ENCODE data around the gene PIWIL1. TPM values are rescaled to one million over a fixed set of nuclear protein-coding genes. Genes with fewer than 3 reads are reported as not detected.

Gene PIWIL1
- total and polyA plus RNA-seq, 2 of the 4 experiments (the other 2 are of a cell fraction): not detected

DNA sequence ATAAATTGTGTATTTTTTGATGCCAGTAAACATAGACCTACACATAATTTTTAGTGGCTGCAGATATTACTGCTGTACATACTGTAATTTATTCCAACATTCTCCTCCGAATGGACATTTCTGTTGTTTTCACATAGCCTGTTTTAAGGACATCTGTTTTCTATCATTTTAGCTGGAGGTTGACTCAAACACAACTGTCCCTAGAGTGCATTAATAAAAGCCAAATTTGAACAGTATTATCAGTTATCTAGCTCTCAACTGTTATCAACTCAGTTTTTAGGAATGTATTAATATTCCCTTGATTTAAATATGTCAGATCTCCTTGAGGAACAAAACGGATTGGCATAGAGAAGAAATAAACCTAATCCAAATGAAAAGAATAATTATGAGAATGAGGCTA is 17.2 kb upstream of the PIWIL1 start:
- no peak for ATAC-seq (ENCODE audit: low read depth)
- Histone ChIP-seq H3K4me2 (ENCODE audit: low read depth, low read length) (no peak overlapping the region), H3K4ac (ENCODE audit: low read depth, low read length) (no peak overlapping the region), H3K27me3 (ENCODE audit: control insufficient read depth, insufficient read depth, low read length) (no peaks in the 10 kb centered on the region), H4K20me1 (ENCODE audit: insufficient read depth, low read length) (no peaks in the 10 kb centered on the region), H2BK5ac (ENCODE audit: low read depth, low read length, poor library complexity, severe bottlenecking) (no peak overlapping the region), H3K9me3 (ENCODE audit: control insufficient read depth, insufficient read depth, low read length) (peaks cover 5% of the 10 kb centered on the region; the same call in 1 of the 2 replicates), H3K14ac (replicated peaks; ENCODE audit: low read depth, low read length) (no peak overlapping the region), H4K5ac (ENCODE audit: low read depth, low read length) (no peak overlapping the region), H3K27ac (ENCODE audit: insufficient read depth, low read length) (no peak overlapping the region), H4K8ac (ENCODE audit: low read depth in 2 of 2, low read length in 2 of 2) (no peak overlapping the region), H2BK20ac (ENCODE audit: low read depth, low read length) (no peak overlapping the region), H3K18ac (ENCODE audit: low read depth, low read length) (no peak overlapping the region), H2BK120ac (ENCODE audit: low read depth, low read length) (no peak overlapping the region), H3K4me1 (ENCODE audit: control insufficient read depth, insufficient read depth, low read length) (no peaks in the 10 kb centered on the region), H4K91ac (ENCODE audit: insufficient read depth, low read depth, low read length) (no peak overlapping the region), H2AFZ (replicated peaks; ENCODE audit: low read length, poor library complexity) (no peak overlapping the region), H3K36me3 (ENCODE audit: control insufficient read depth, insufficient read depth, low read length) (no peaks in the 10 kb centered on the region), H2BK15ac (ENCODE audit: low read depth, low read length) (no peak overlapping the region), H3K4me3 (ENCODE audit: insufficient read depth, low read depth, low read length) (no peak overlapping the region), H3K9me1 (ENCODE audit: insufficient read depth, low read length) (no peaks in the 10 kb centered on the region), H2AK5ac (ENCODE audit: low read depth, low read length) (no peak overlapping the region), H3K56ac (ENCODE audit: extremely low read depth, insufficient read depth, low read length) (no peak overlapping the region), H2AK9ac (replicated peaks; ENCODE audit: low read depth, low read length, poor library complexity) (no peak overlapping the region), H3K9ac (ENCODE audit: low read depth, low read length) (no peak overlapping the region), H3K23ac (ENCODE audit: low read depth, low read length) (no peak overlapping the region), H3K79me1 (ENCODE audit: low read depth in 1 of 2, low read length in 2 of 2) (no peaks in the 10 kb centered on the region)
- no peak for DNase-seq
- dilution Hi-C loops (cut with HindIII; ENCODE audit: low sequenced_read_pairs, unreplicated experiment) (no loop called here), intact Hi-C loops (cut with micrococcal nuclease) (no loop called here), in situ Hi-C loops (cut with MboI; ENCODE audit: low sequenced_read_pairs) (no loop called here)
- BruUV-seq (replicated peaks): no TSS peak
- no CpG with 5 or more reads among the region's 2 CpGs for WGBS, 2 experiments (ENCODE audit: extremely low coverage in 2 of 2, insufficient read length in 1 of 2)
- ChIA-PET CTCF (no interaction called here), POLR2A (ENCODE audit: unreplicated experiment) (no interaction called here)
- no peak for TF ChIP-seq MAZ (IDR thresholded peaks at IDR 0.05; ENCODE audit: borderline replicate concordance, low read depth, low read length)
- TF ChIP-seq RCOR1 (IDR thresholded peaks at IDR 0.05; ENCODE audit: insufficient replicate concordance, low read length): no peak
- TF ChIP-seq RFX5 (IDR thresholded peaks at IDR 0.05; ENCODE audit: low read depth, low read length): no peak
- TF ChIP-seq NFE2L2 (IDR thresholded peaks at IDR 0.05; ENCODE audit: low read depth, low read length): no peak
- no peak for TF ChIP-seq POLR2A (IDR thresholded peaks at IDR 0.05; ENCODE audit: low read depth, low read length)
- TF ChIP-seq SMC3 (IDR thresholded peaks at IDR 0.05; ENCODE audit: low read depth, low read length): no peak
- TF ChIP-seq MXI1 (IDR thresholded peaks at IDR 0.05; ENCODE audit: borderline replicate concordance, low read depth, low read length): no peak
- TF ChIP-seq, protein P1, sequence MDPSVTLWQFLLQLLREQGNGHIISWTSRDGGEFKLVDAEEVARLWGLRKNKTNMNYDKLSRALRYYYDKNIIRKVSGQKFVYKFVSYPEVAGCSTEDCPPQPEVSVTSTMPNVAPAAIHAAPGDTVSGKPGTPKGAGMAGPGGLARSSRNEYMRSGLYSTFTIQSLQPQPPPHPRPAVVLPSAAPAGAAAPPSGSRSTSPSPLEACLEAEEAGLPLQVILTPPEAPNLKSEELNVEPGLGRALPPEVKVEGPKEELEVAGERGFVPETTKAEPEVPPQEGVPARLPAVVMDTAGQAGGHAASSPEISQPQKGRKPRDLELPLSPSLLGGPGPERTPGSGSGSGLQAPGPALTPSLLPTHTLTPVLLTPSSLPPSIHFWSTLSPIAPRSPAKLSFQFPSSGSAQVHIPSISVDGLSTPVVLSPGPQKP (IDR thresholded peaks at IDR 0.05; ENCODE audit: borderline replicate concordance, low read depth, low read length): no peak
- no peak for TF ChIP-seq CEBPB (IDR thresholded peaks at IDR 0.05; ENCODE audit: low read depth, low read length)

Measured in IMR-90 (cell line).